Omental fat pad (tissue), 4 donors: ENCODE data around the gene GRIP1. TPM values are rescaled to one million over a fixed set of nuclear protein-coding genes. Genes with fewer than 3 reads are reported as not detected.

Experiments used
- ATAC-seq: fragments of 150-250 bp; one replicate; pipeline ENCODE4 v1.9.1; 2016; ENCODE audit warnings: mild to moderate bottlenecking, moderate library complexity; ENCODE audit not compliant: low FRiP score
- DNase-seq: peaks from one replicate; pipeline ENCODE4 v3.0.0-alpha.2; 2019; ENCODE audit warnings: low spot score
- CTCF ChIP-seq, 3 donors: fragments of 450-650 bp; IDR thresholded peaks; one replicate each; pipeline ENCODE4 v1.5.1; 2016 to 2017; ENCODE audit warnings: antibody characterized with exemption in 3 of 3, mild to moderate bottlenecking in 3 of 3, moderate library complexity in 2 of 3
- total RNA-seq, 4 donors: library from RNA; depleted of rRNA; stranded (reverse); fragments of >200 nt; gene quantifications; one replicate each; pipeline ENCODE4 v1.1.0, GENCODE V29; 2016

The GRIP1 gene
- total RNA-seq, 4 donors from 2014 or later: 1.2 to 4.9 (median 2.9) TPM

DNA sequence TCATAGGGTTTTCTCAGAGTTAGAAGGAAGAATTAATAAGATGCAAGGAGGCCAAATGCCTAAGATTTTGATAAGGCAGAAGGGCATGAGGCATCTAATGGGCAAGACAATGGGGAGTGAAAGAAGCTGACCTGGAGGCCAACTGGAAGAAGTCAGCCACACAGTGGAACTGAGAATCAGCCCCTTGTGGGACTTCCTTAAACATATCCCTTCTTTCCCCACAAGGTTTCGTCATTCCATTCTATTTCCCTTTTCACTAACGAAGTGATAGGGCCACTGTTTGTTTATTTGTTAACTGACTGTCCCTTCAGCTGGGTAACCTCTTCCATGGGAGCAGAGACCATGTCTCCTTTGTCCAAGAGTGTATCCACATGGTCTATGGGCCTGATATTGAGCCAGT is 290.4 kb downstream of the GRIP1 start:
- no peak for ATAC-seq
- TF ChIP-seq CTCF (IDR thresholded peaks at IDR 0.05): no peak

GRCh38 chr12:66387117-66387516 is 291.8 kb downstream of the GRIP1 start:
- no peak for TF ChIP-seq CTCF (IDR thresholded peaks at IDR 0.05)
- no peak for ATAC-seq
- DNase-seq: no peak

More for the DNA sequence above, 290.4 kb downstream of the GRIP1 start:
- no peak for DNase-seq

DNA sequence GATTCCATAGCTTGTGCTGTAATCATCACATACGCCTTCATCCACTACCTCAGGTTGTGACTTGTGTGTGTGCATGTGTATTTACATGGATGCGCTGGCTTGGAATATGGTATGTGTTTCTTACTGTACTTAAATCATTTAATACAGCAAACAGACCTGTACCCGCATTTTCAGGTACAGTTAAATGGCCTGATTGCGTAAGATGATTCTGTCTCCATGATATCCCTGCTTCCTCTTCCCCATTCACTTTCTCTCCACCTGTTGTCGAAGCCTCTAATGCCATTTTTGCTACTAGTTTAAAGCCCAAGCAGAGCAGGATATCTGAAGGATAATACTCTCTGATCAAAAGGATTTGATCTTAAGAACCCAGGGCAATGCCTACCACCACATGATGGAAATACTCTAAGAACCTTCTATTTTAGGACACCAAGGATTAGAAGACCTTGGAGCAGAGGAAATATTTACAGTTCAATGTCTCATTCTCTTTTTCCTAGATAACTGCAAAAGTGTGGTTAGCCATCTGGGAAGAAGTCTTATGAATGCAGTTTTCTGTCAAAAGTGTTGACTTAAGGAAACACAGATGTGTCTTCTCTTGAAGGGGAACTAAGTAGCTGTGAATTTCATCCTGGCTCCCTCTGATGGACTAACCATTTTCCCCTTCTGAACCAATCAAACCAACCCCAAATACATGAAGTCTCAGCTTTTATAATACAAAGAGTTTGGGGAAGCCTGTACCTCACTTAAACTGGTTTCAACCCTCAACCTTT is 297.9 kb downstream of the GRIP1 start:
- TF ChIP-seq CTCF (IDR thresholded peaks at IDR 0.05): no peak
- DNase-seq (no peak), ATAC-seq (no peak)

- no peak for DNase-seq
- ATAC-seq: no peak
- TF ChIP-seq CTCF (IDR thresholded peaks at IDR 0.05): no peak
Observed at GRCh38 chr12:66379616-66380015, 299.3 kb downstream of the GRIP1 start.

DNA sequence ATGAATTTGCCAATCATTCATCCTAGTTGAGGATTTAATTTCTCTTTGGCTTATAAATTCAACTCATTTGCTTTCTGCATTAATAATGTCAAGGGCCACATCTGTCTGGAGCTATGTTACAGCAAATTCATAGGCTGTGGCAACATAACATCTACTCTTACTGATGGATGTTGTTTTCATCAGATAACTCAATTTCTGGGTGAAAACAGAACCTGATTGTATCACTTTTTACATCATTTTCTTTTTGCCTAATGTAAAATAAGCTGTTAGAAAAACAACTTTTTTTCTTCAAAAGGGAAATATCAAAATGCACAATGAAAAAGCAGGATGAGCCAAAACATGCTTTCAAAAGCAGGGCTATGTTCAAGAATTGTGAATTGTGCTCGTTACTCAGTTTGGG is 303.3 kb downstream of the GRIP1 start:
- ATAC-seq: no peak
- no peak for DNase-seq
- TF ChIP-seq CTCF (IDR thresholded peaks at IDR 0.05): no peak

DNA sequence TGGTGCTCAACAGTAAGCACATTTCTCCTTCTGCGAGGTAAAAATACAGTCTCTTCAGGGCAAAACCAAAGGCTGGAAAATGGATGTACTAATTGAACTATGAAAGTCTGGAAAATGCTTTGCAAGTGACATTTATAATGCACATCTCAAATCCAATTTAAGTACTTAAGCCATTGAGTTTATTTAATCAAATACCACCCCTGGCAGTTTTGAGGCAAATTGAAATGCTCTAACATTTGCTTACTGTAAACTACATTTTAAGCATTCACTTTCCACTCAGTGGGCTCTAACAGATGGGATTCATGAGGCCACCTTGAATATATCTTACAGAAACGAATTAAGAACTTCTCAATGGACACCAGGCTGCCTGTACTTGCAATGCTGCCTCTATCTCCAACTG is 306.9 kb downstream of the GRIP1 start:
- ATAC-seq (no peak), DNase-seq (no peak)
- TF ChIP-seq CTCF (IDR thresholded peaks at IDR 0.05): no peak

DNA sequence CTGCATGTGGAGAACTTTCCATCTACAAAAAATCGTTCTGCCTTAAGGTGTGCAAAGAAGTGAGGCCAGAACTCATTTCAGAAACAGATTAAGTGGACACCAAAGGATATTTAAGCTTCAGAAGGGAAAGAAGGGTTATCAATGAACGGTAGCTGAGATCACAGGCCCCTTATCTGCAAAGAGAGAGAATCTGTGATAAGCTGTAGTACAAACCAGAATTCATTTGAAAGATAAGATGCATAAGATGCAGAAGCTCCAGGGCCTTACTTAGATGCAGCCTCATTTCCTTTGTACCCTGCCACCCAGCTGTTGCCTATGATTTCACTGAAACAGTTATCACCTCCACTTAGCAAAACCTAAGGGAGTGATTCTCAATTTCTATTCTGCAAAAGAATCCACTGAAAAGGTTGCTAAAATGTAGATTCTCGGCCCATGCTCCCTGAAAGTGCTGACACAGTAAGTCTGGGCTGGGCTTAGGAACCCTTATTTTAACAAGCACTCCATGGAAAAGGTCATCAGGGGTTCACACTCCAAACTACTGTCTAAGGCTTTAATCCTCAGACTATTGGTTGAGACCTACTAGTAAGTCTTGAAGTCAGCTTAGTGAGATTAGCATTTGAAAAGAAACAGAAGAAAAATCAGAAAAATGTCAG is 311.7 kb downstream of the GRIP1 start:
- TF ChIP-seq CTCF (IDR thresholded peaks at IDR 0.05): no peak
- no peak for ATAC-seq
- no peak for DNase-seq
